Vagina (tissue), 2 donors: ENCODE results near the gene CISH.

ENCODE experiments used
- CTCF ChIP-seq, 3 experiments: fragments of 450-650 bp in 2 of 3; fragments of 200-600 bp in 1 of 3; sonication (generic) in 1 of 3; IDR thresholded peaks; one replicate each; pipeline ENCODE4 v1.5.1; 2017 to 2019; ENCODE audit warnings: antibody characterized with exemption in 3 of 3, mild to moderate bottlenecking in 2 of 3, moderate library complexity in 2 of 3
- POLR2A ChIP-seq, 2 donors: fragments of 450-650 bp; IDR thresholded peaks; one replicate each; pipeline ENCODE4 v1.6.1; 2017; ENCODE audit warnings: antibody characterized with exemption in 2 of 2, mild to moderate bottlenecking in 2 of 2, moderate library complexity in 2 of 2

GRCh38 chr3:50587373-50587772 is 24.2 kb downstream of the CISH start:
- no peak for TF ChIP-seq POLR2A (IDR thresholded peaks at IDR 0.05)
- no peak for TF ChIP-seq CTCF (IDR thresholded peaks at IDR 0.05)
